ENCODE data around the gene PALS1.
"Not testable (repeated sequence)": the region's sequence is repeated elsewhere in the genome, so short reads cannot be mapped to it uniquely, and the experiment has no call there.

Gene PALS1

GRCh38 chr14:67263499-67264149 lies 22.4 kb downstream of the PALS1 start:
- no peaks in the 10 kb centered on the region for H3K36me3 ChIP-seq (ENCODE audit: insufficient read depth, low read length)
- H3K9me3 ChIP-seq (ENCODE audit: low read length), result no peaks in the 10 kb centered on the region
- no peak overlapping the region for H3K9ac ChIP-seq (ENCODE audit: low read length)
- no peaks in the 10 kb centered on the region for H3K27me3 ChIP-seq (ENCODE audit: control insufficient read depth in 1 of 2, insufficient read depth in 2 of 2, low read length in 2 of 2)
- peaks cover 17% of the 10 kb centered on the region for H3K4me1 ChIP-seq (ENCODE audit: insufficient read depth, low read length)
- no peak overlapping the region for H3K4me3 ChIP-seq (ENCODE audit: low read depth in 1 of 2, low read length in 2 of 2)
- H3K27ac ChIP-seq (ENCODE audit: low read depth, low read length), result no peak overlapping the region

DNA sequence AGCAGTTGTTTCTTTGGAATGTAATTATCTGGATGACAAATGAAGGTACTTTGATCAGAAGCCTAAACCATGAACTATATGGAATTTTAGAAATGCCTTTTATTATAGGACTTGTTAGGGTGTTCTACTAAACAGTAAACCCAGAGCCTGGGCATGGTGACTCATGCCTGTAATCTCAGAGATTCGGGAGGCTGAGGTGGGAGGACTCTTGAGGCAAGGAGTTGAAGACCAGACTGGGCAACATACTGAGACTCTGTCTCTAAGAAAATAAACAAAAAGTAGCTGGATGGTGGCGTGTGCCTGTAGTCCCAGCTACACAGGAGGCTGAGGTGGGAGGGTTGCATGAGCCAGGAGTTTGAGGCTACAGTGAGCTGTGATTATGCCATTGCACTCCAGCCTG lies 23.9 kb downstream of the PALS1 start:
- Histone ChIP-seq H3K4me3 (ENCODE audit: low read depth in 1 of 2, low read length in 2 of 2) (no peak overlapping the region), H3K36me3 (ENCODE audit: insufficient read depth, low read length) (no peaks in the 10 kb centered on the region), H3K27me3 (ENCODE audit: control insufficient read depth in 1 of 2, insufficient read depth in 2 of 2, low read length in 2 of 2) (no peaks in the 10 kb centered on the region), H3K27ac (ENCODE audit: low read depth, low read length) (no peak overlapping the region), H3K9me3 (ENCODE audit: low read length) (no peaks in the 10 kb centered on the region), H3K9ac (ENCODE audit: low read length) (no peak overlapping the region), H3K4me1 (ENCODE audit: insufficient read depth, low read length) (peaks cover 32% of the 10 kb centered on the region)

GRCh38 chr14:67267576-67268328 lies 26.5 kb downstream of the PALS1 start:
- Histone ChIP-seq H3K27me3 (ENCODE audit: control insufficient read depth in 1 of 2, insufficient read depth in 2 of 2, low read length in 2 of 2) (no peaks in the 10 kb centered on the region), H3K27ac (ENCODE audit: low read depth, low read length) (peak overlapping the region; percentile 37), H3K9me3 (ENCODE audit: low read length) (no peaks in the 10 kb centered on the region), H3K4me1 (ENCODE audit: insufficient read depth, low read length) (peaks cover 45% of the 10 kb centered on the region), H3K9ac (ENCODE audit: low read length) (no peak overlapping the region), H3K36me3 (ENCODE audit: insufficient read depth, low read length) (no peaks in the 10 kb centered on the region), H3K4me3 (ENCODE audit: low read depth in 1 of 2, low read length in 2 of 2) (peak overlapping the region; percentile 22 to 23)

GRCh38 chr14:67268426-67269150 lies 27.4 kb downstream of the PALS1 start:
- peaks cover 39% of the 10 kb centered on the region for H3K4me1 ChIP-seq (ENCODE audit: insufficient read depth, low read length)
- H3K27ac ChIP-seq (ENCODE audit: low read depth, low read length), result peak overlapping the region; percentile 37
- H3K36me3 ChIP-seq (ENCODE audit: insufficient read depth, low read length), result no peaks in the 10 kb centered on the region
- no peaks in the 10 kb centered on the region for H3K27me3 ChIP-seq (ENCODE audit: control insufficient read depth in 1 of 2, insufficient read depth in 2 of 2, low read length in 2 of 2)
- H3K9me3 ChIP-seq (ENCODE audit: low read length), result no peaks in the 10 kb centered on the region
- H3K4me3 ChIP-seq (ENCODE audit: low read depth in 1 of 2, low read length in 2 of 2), result peak overlapping the region; percentile 22 to 23
- H3K9ac ChIP-seq (ENCODE audit: low read length), result no peak overlapping the region

GRCh38 chr14:67269298-67270060 lies 28.2 kb downstream of the PALS1 start:
- Histone ChIP-seq H3K4me3 (ENCODE audit: low read depth in 1 of 2, low read length in 2 of 2) (no peak overlapping the region), H3K9ac (ENCODE audit: low read length) (no peak overlapping the region)

GRCh38 chr14:67270145-67270753 lies 29.0 kb downstream of the PALS1 start:
- no peak overlapping the region for H3K9ac ChIP-seq (ENCODE audit: low read length)
- H3K36me3 ChIP-seq (ENCODE audit: insufficient read depth, low read length), result no peaks in the 10 kb centered on the region
- H3K27me3 ChIP-seq (ENCODE audit: control insufficient read depth in 1 of 2, insufficient read depth in 2 of 2, low read length in 2 of 2), result no peaks in the 10 kb centered on the region
- no peak overlapping the region for H3K4me3 ChIP-seq (ENCODE audit: low read depth in 1 of 2, low read length in 2 of 2)
- H3K27ac ChIP-seq (ENCODE audit: low read depth, low read length), result peak overlapping the region; percentile 55
- H3K9me3 ChIP-seq (ENCODE audit: low read length), result no peaks in the 10 kb centered on the region
- H3K4me1 ChIP-seq (ENCODE audit: insufficient read depth, low read length), result peaks cover 39% of the 10 kb centered on the region

More at GRCh38 chr14:67269298-67270060, 28.2 kb downstream of the PALS1 start:
- Histone ChIP-seq H3K4me1 (ENCODE audit: insufficient read depth, low read length) (peaks cover 39% of the 10 kb centered on the region), H3K9me3 (ENCODE audit: low read length) (no peaks in the 10 kb centered on the region), H3K27ac (ENCODE audit: low read depth, low read length) (peak overlapping the region; percentile 55), H3K27me3 (ENCODE audit: control insufficient read depth in 1 of 2, insufficient read depth in 2 of 2, low read length in 2 of 2) (no peaks in the 10 kb centered on the region), H3K36me3 (ENCODE audit: insufficient read depth, low read length) (no peaks in the 10 kb centered on the region)

GRCh38 chr14:67270933-67271332 lies 29.7 kb downstream of the PALS1 start:
- Histone ChIP-seq H3K9me3 (ENCODE audit: low read length) (no peaks in the 10 kb centered on the region), H3K4me1 (ENCODE audit: insufficient read depth, low read length) (peaks cover 39% of the 10 kb centered on the region), H3K27me3 (ENCODE audit: control insufficient read depth in 1 of 2, insufficient read depth in 2 of 2, low read length in 2 of 2) (no peaks in the 10 kb centered on the region), H3K9ac (ENCODE audit: low read length) (no peak overlapping the region), H3K27ac (ENCODE audit: low read depth, low read length) (peak overlapping the region; percentile 32), H3K4me3 (ENCODE audit: low read depth in 1 of 2, low read length in 2 of 2) (no peak overlapping the region), H3K36me3 (ENCODE audit: insufficient read depth, low read length) (no peaks in the 10 kb centered on the region)

GRCh38 chr14:67273281-67273680 lies 32.0 kb downstream of the PALS1 start:
- H3K9ac ChIP-seq (ENCODE audit: low read length); H3K27ac ChIP-seq (ENCODE audit: low read depth, low read length); H3K27me3 ChIP-seq (ENCODE audit: control insufficient read depth in 1 of 2, insufficient read depth in 2 of 2, low read length in 2 of 2); H3K36me3 ChIP-seq (ENCODE audit: insufficient read depth, low read length); H3K9me3 ChIP-seq (ENCODE audit: low read length); H3K4me3 ChIP-seq (ENCODE audit: low read depth in 1 of 2, low read length in 2 of 2): not testable (repeated sequence)
- H3K4me1 ChIP-seq (ENCODE audit: insufficient read depth, low read length), result peaks cover 38% of the 10 kb centered on the region

DNA sequence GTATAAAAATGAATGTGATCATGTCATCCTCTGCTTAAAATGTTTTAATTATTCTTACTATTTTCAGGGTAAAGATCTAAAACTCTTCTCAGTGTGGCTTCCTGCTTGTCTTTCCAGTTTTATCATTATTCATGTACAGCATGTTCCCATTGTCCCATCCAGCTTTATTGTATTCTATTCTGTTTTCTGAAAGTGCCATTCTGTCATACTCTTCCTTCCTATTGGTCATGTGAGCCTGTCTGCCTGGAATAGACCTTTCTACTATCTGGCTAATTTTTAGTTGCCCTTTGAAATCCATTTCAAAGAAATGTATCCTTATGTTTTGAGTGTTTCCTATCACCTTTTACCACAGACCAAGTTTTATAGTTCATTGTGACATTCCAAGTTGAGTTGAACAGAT lies 34.9 kb downstream of the PALS1 start:
- Histone ChIP-seq H3K9me3 (ENCODE audit: low read length) (no peaks in the 10 kb centered on the region), H3K27ac (ENCODE audit: low read depth, low read length) (no peak overlapping the region), H3K4me3 (ENCODE audit: low read depth in 1 of 2, low read length in 2 of 2) (no peak overlapping the region), H3K4me1 (ENCODE audit: insufficient read depth, low read length) (peaks cover 9% of the 10 kb centered on the region), H3K36me3 (ENCODE audit: insufficient read depth, low read length) (no peaks in the 10 kb centered on the region), H3K9ac (ENCODE audit: low read length) (no peak overlapping the region), H3K27me3 (ENCODE audit: control insufficient read depth in 1 of 2, insufficient read depth in 2 of 2, low read length in 2 of 2) (no peaks in the 10 kb centered on the region)

- no peaks in the 10 kb centered on the region for H3K9me3 ChIP-seq (ENCODE audit: low read length)
- H3K27me3 ChIP-seq (ENCODE audit: control insufficient read depth in 1 of 2, insufficient read depth in 2 of 2, low read length in 2 of 2), result no peaks in the 10 kb centered on the region
- H3K4me1 ChIP-seq (ENCODE audit: insufficient read depth, low read length), result peaks cover 6% of the 10 kb centered on the region
- H3K9ac ChIP-seq (ENCODE audit: low read length), result no peak overlapping the region
- no peak overlapping the region for H3K27ac ChIP-seq (ENCODE audit: low read depth, low read length)
- H3K36me3 ChIP-seq (ENCODE audit: insufficient read depth, low read length), result no peaks in the 10 kb centered on the region
- H3K4me3 ChIP-seq (ENCODE audit: low read depth in 1 of 2, low read length in 2 of 2), result no peak overlapping the region
Measured at GRCh38 chr14:67280506-67280905, 39.3 kb downstream of the PALS1 start.
